Inferior parietal cortex (tissue), 1 donor: Measurements from ENCODE around the gene SESN2.

Source experiments
- DNase-seq: peaks from one replicate; pipeline ENCODE4 v3.0.0-alpha.2; 2016; ENCODE audit errors: extremely low spot score

SESN2 gene

GRCh38 chr1:28282426-28283407 lies 23.4 kb downstream of the SESN2 start:
- no peak for DNase-seq

GRCh38 chr1:28286111-28286510 lies 26.8 kb downstream of the SESN2 start:
- no peak for DNase-seq

- DNase-seq = no peak
Measured at GRCh38 chr1:28288487-28288886, 29.2 kb downstream of the SESN2 start.

- no peak for DNase-seq
Measured at GRCh38 chr1:28290851-28291250, 31.5 kb downstream of the SESN2 start.

GRCh38 chr1:28291711-28292110 lies 32.4 kb downstream of the SESN2 start:
- no peak for DNase-seq

GRCh38 chr1:28295936-28296335 lies 36.6 kb downstream of the SESN2 start:
- no peak for DNase-seq

- no peak for DNase-seq
Measured at GRCh38 chr1:28296401-28297261, 37.3 kb downstream of the SESN2 start.

- no peak for DNase-seq
Measured at GRCh38 chr1:28297826-28298225, 38.5 kb downstream of the SESN2 start.

- no peak for DNase-seq
Measured at GRCh38 chr1:28298438-28298837, 39.1 kb downstream of the SESN2 start.

- DNase-seq = no peak
Measured at GRCh38 chr1:28301368-28302174, 42.3 kb downstream of the SESN2 start.

GRCh38 chr1:28302247-28302646 lies 42.9 kb downstream of the SESN2 start:
- DNase-seq = no peak

GRCh38 chr1:28306301-28306949 lies 47.1 kb downstream of the SESN2 start:
- DNase-seq = no peak

GRCh38 chr1:28308750-28309149 lies 49.4 kb downstream of the SESN2 start:
- DNase-seq = no peak

GRCh38 chr1:28309702-28310101 lies 50.4 kb downstream of the SESN2 start:
- no peak for DNase-seq

GRCh38 chr1:28313702-28314546 lies 54.6 kb downstream of the SESN2 start:
- no peak for DNase-seq

- DNase-seq = no peak
Measured at GRCh38 chr1:28314547-28314941, 55.2 kb downstream of the SESN2 start.

GRCh38 chr1:28317014-28317413 lies 57.7 kb downstream of the SESN2 start:
- no peak for DNase-seq

GRCh38 chr1:28322194-28322593 lies 62.9 kb downstream of the SESN2 start:
- no peak for DNase-seq

- no peak for DNase-seq
Measured at GRCh38 chr1:28323720-28324119, 64.4 kb downstream of the SESN2 start.

- DNase-seq = no peak
Measured at GRCh38 chr1:28326515-28326914, 67.2 kb downstream of the SESN2 start.
